Measurements from ENCODE around the gene AADACL4. TPM values are rescaled to one million over a fixed set of nuclear protein-coding genes. Genes with fewer than 3 reads are reported as not detected.

The AADACL4 gene
- total and polyA plus RNA-seq, 2 experiments from 2014 or later: not detected

DNA sequence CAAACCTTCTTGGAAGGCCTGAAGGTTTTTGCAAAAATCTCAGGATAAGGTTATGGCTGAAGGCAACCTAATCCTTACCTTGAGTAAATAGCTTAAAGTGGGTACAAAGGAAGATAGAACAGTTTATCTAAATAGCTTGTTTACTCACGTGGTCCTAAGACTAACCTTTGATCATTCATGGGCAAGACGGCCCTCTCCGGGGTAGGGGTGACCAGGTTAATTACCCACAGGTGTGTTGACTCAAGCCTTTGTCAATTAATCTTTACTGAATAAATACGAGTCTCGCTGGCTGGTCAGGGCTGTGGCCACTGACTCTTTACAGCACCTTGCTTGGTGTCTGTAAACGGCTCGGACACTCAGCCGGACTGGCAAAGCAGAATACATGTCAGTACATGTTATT lies 10.8 kb downstream of the AADACL4 start:
- no peaks in the 10 kb centered on the region for H4K20me1 ChIP-seq (replicated peaks; ENCODE audit: insufficient read depth)
- H3K27me3 ChIP-seq (ENCODE audit: insufficient read depth): no peaks in the 10 kb centered on the region
- no peak overlapping the region for H3K4me2 ChIP-seq
- Mint-ChIP-seq H3K27me3 (ENCODE audit: insufficient read depth, low read depth, poor library complexity) (peaks cover 8% of the 10 kb centered on the region), H3K4me3 (no peak overlapping the region), H3K9me3 (peaks cover 11% of the 10 kb centered on the region), H3K4me1 (no peaks in the 10 kb centered on the region), H3K36me3 (ENCODE audit: low read depth) (peaks cover 7% of the 10 kb centered on the region; the same call in 2 of the 3 replicates), H3K27ac (no peak overlapping the region)
- no peak for TF ChIP-seq NANOG (IDR thresholded peaks at IDR 0.05; ENCODE audit: borderline replicate concordance)
- TF ChIP-seq, protein P1, sequence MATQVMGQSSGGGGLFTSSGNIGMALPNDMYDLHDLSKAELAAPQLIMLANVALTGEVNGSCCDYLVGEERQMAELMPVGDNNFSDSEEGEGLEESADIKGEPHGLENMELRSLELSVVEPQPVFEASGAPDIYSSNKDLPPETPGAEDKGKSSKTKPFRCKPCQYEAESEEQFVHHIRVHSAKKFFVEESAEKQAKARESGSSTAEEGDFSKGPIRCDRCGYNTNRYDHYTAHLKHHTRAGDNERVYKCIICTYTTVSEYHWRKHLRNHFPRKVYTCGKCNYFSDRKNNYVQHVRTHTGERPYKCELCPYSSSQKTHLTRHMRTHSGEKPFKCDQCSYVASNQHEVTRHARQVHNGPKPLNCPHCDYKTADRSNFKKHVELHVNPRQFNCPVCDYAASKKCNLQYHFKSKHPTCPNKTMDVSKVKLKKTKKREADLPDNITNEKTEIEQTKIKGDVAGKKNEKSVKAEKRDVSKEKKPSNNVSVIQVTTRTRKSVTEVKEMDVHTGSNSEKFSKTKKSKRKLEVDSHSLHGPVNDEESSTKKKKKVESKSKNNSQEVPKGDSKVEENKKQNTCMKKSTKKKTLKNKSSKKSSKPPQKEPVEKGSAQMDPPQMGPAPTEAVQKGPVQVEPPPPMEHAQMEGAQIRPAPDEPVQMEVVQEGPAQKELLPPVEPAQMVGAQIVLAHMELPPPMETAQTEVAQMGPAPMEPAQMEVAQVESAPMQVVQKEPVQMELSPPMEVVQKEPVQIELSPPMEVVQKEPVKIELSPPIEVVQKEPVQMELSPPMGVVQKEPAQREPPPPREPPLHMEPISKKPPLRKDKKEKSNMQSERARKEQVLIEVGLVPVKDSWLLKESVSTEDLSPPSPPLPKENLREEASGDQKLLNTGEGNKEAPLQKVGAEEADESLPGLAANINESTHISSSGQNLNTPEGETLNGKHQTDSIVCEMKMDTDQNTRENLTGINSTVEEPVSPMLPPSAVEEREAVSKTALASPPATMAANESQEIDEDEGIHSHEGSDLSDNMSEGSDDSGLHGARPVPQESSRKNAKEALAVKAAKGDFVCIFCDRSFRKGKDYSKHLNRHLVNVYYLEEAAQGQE (IDR thresholded peaks at IDR 0.05; ENCODE audit: unreplicated experiment): no peak
- TF ChIP-seq, protein P2, sequence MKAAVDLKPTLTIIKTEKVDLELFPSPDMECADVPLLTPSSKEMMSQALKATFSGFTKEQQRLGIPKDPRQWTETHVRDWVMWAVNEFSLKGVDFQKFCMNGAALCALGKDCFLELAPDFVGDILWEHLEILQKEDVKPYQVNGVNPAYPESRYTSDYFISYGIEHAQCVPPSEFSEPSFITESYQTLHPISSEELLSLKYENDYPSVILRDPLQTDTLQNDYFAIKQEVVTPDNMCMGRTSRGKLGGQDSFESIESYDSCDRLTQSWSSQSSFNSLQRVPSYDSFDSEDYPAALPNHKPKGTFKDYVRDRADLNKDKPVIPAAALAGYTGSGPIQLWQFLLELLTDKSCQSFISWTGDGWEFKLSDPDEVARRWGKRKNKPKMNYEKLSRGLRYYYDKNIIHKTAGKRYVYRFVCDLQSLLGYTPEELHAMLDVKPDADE (IDR thresholded peaks at IDR 0.05): no peak
- TF ChIP-seq, protein P3, sequence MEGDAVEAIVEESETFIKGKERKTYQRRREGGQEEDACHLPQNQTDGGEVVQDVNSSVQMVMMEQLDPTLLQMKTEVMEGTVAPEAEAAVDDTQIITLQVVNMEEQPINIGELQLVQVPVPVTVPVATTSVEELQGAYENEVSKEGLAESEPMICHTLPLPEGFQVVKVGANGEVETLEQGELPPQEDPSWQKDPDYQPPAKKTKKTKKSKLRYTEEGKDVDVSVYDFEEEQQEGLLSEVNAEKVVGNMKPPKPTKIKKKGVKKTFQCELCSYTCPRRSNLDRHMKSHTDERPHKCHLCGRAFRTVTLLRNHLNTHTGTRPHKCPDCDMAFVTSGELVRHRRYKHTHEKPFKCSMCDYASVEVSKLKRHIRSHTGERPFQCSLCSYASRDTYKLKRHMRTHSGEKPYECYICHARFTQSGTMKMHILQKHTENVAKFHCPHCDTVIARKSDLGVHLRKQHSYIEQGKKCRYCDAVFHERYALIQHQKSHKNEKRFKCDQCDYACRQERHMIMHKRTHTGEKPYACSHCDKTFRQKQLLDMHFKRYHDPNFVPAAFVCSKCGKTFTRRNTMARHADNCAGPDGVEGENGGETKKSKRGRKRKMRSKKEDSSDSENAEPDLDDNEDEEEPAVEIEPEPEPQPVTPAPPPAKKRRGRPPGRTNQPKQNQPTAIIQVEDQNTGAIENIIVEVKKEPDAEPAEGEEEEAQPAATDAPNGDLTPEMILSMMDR (conservative IDR thresholded peaks at IDR 0.05; ENCODE audit: low read depth in 2 of 2): no peak
- TF ChIP-seq POLR2AphosphoS5 (IDR thresholded peaks at IDR 0.05; ENCODE audit: low read depth): no peak
- TF ChIP-seq EZH2phosphoT487 (IDR thresholded peaks at IDR 0.05; ENCODE audit: unreplicated experiment): no peak
- no peak for TF ChIP-seq EZH2 (IDR thresholded peaks at IDR 0.05; ENCODE audit: low read depth, unreplicated experiment)
- H3F3A ChIP-seq (replicated peaks; ENCODE audit: low read depth): no peaks in the 10 kb centered on the region
- no peak overlapping the region for H3K4me3 ChIP-seq
- H3K36me3 ChIP-seq (ENCODE audit: insufficient read depth): no peaks in the 10 kb centered on the region
- no peak overlapping the region for H3K27ac ChIP-seq (ENCODE audit: low read depth)
- no peak for ATAC-seq
- DNase-seq (ENCODE audit: low spot score): no peak
- peaks cover 7% of the 10 kb centered on the region; the same call in 1 of the 2 replicates for H3K9me2 ChIP-seq (ENCODE audit: insufficient read depth)
- no peaks in the 10 kb centered on the region for H3K4me1 ChIP-seq (ENCODE audit: insufficient read depth)
- H2AFZ ChIP-seq: no peak overlapping the region
- no peaks in the 10 kb centered on the region for H3K79me2 ChIP-seq (replicated peaks; ENCODE audit: insufficient read depth)

DNA sequence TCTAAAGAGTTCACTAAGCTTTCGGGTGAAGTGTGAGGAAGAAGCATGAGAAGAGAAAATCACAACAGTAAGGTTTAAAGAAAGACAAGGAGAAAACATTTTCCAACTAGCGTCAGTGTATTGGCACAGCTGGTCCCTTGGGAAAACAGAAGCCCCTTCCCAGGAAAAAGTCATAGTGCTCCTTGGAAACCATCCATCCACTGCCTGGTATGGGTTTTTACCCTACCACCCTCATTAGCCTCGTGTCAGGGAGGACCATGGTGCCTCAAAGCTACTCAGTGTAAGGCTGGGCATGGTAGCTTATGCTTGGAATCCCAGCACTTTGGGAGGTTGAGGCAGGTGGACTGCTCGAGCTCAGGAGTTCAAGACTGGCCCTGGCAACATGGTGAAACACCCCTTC lies 12.7 kb downstream of the AADACL4 start:
- H3K27ac Mint-ChIP-seq: no peak overlapping the region
- no peaks in the 10 kb centered on the region for H3K36me3 ChIP-seq (ENCODE audit: insufficient read depth)
- peaks cover 7% of the 10 kb centered on the region; the same call in 2 of the 3 replicates for H3K36me3 Mint-ChIP-seq (ENCODE audit: low read depth)
- H3K27me3 ChIP-seq (ENCODE audit: insufficient read depth): no peaks in the 10 kb centered on the region
- H3F3A ChIP-seq (replicated peaks; ENCODE audit: low read depth): no peaks in the 10 kb centered on the region
- no peaks in the 10 kb centered on the region for H4K20me1 ChIP-seq (replicated peaks; ENCODE audit: insufficient read depth)
- H3K4me2 ChIP-seq: no peak overlapping the region
- H2AFZ ChIP-seq: no peak overlapping the region
- H3K9me3 Mint-ChIP-seq: peaks cover 11% of the 10 kb centered on the region
- peaks cover under 1% of the 10 kb centered on the region; the same call in 1 of the 3 replicates for H3K4me1 Mint-ChIP-seq
- H3K27ac ChIP-seq (ENCODE audit: low read depth): no peak overlapping the region
- H3K27me3 Mint-ChIP-seq (ENCODE audit: insufficient read depth, low read depth, poor library complexity): peaks cover 8% of the 10 kb centered on the region
- no peak overlapping the region for H3K4me3 ChIP-seq
- ATAC-seq (no peak), DNase-seq (ENCODE audit: low spot score) (no peak)
- peaks cover 7% of the 10 kb centered on the region; the same call in 1 of the 2 replicates for H3K9me2 ChIP-seq (ENCODE audit: insufficient read depth)
- no peaks in the 10 kb centered on the region for H3K4me1 ChIP-seq (ENCODE audit: insufficient read depth)
- no peak overlapping the region for H3K4me3 Mint-ChIP-seq
- H3K79me2 ChIP-seq (replicated peaks; ENCODE audit: insufficient read depth): no peaks in the 10 kb centered on the region
- TF ChIP-seq, protein P1 (IDR thresholded peaks at IDR 0.05; ENCODE audit: unreplicated experiment): no peak
- TF ChIP-seq EZH2 (IDR thresholded peaks at IDR 0.05; ENCODE audit: low read depth, unreplicated experiment): no peak
- TF ChIP-seq, protein P2 (IDR thresholded peaks at IDR 0.05): no peak

All from GM23338 (cell line).